ENCODE results near the gene SCN8A.

GRCh38 chr12:51631591-51631990 lies 40.6 kb downstream of the SCN8A start:
- TF ChIP-seq CTCF (IDR thresholded peaks at IDR 0.05) (no peak), POLR2A (IDR thresholded peaks at IDR 0.05) (no peak), POLR2AphosphoS5 (IDR thresholded peaks at IDR 0.05) (no peak)

Measured in prostate gland (tissue), 2 donors.